DND-41 (cell line): ENCODE results near the gene RPP14.

Experiments used
- EZH2 ChIP-seq: IDR thresholded peaks from 3 replicates; pipeline ENCODE4 v1.6.1; 2012; ENCODE audit warnings: borderline replicate concordance, low read depth, mild to moderate bottlenecking, moderate library complexity, low read length, inconsistent platforms; ENCODE audit not compliant: severe bottlenecking
- TF ChIP-seq, protein P1 (sequence below): IDR thresholded peaks from 2 replicates; pipeline ENCODE4 v1.5.1; 2012; ENCODE audit warnings: borderline replicate concordance, low read length, moderate library complexity, mild to moderate bottlenecking; ENCODE audit not compliant: poor library complexity, severe bottlenecking; ENCODE audit errors: extremely low read depth

- TF ChIP-seq, protein P1, sequence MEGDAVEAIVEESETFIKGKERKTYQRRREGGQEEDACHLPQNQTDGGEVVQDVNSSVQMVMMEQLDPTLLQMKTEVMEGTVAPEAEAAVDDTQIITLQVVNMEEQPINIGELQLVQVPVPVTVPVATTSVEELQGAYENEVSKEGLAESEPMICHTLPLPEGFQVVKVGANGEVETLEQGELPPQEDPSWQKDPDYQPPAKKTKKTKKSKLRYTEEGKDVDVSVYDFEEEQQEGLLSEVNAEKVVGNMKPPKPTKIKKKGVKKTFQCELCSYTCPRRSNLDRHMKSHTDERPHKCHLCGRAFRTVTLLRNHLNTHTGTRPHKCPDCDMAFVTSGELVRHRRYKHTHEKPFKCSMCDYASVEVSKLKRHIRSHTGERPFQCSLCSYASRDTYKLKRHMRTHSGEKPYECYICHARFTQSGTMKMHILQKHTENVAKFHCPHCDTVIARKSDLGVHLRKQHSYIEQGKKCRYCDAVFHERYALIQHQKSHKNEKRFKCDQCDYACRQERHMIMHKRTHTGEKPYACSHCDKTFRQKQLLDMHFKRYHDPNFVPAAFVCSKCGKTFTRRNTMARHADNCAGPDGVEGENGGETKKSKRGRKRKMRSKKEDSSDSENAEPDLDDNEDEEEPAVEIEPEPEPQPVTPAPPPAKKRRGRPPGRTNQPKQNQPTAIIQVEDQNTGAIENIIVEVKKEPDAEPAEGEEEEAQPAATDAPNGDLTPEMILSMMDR, result no peak
- TF ChIP-seq EZH2, result no peak
These were observed 11.8 kb downstream of the RPP14 start for GRCh38 chr3:58317811-58318210.
